Measurements from ENCODE around the gene VTI1A. TPM values are rescaled to one million over a fixed set of nuclear protein-coding genes. Genes with fewer than 3 reads are reported as not detected.

The VTI1A gene
- total and polyA plus RNA-seq, 7 donors, result 10.8 to 80.3 (median 36.8) TPM

GRCh38 chr10:112424651-112425050 lies 22.4 kb upstream of the VTI1A start:
- no peak for TF ChIP-seq POLR2A (IDR thresholded peaks at IDR 0.05)
- TF ChIP-seq CTCF (IDR thresholded peaks at IDR 0.05), result no peak
- no peak for TF ChIP-seq EP300 (IDR thresholded peaks at IDR 0.05)
- TF ChIP-seq POLR2AphosphoS5 (IDR thresholded peaks at IDR 0.05), result no peak
- no peaks in the 10 kb centered on the region for H3K9me3 ChIP-seq
- no peaks in the 10 kb centered on the region for H3K4me1 ChIP-seq
- H3K4me3 ChIP-seq, result no peak overlapping the region
- H3K36me3 ChIP-seq, result peaks cover 0 to 29% (median 0%) of the 10 kb centered on the region in 4 donors
- intact Hi-C loops (cut with DNase I), result no loop called here
- H3K27ac ChIP-seq, result no peak overlapping the region
- no peak for DNase-seq
- 71 to 82% methylated on average over 2 of the region's 2 CpGs for WGBS, 2 donors
- no peaks in the 10 kb centered on the region for H3K27me3 ChIP-seq

GRCh38 chr10:112426111-112426510 lies 20.9 kb upstream of the VTI1A start:
- peaks cover 2 to 43% (median 7%) of the 10 kb centered on the region in 4 donors for H3K36me3 ChIP-seq
- WGBS, 2 donors, result 56 to 71% methylated on average over 2 of the region's 2 CpGs

GRCh38 chr10:112429147-112429546 lies 17.9 kb upstream of the VTI1A start:
- intact Hi-C loops (cut with DNase I), result no loop called here
- no peak for DNase-seq
- Histone ChIP-seq H3K36me3 (peaks cover 9 to 73% (median 17%) of the 10 kb centered on the region in 4 donors), H3K27me3 (no peaks in the 10 kb centered on the region), H3K4me1 (no peaks in the 10 kb centered on the region), H3K27ac (no peak overlapping the region), H3K9me3 (no peaks in the 10 kb centered on the region), H3K4me3 (no peak overlapping the region)
- TF ChIP-seq POLR2A (IDR thresholded peaks at IDR 0.05) (no peak), POLR2AphosphoS5 (IDR thresholded peaks at IDR 0.05) (no peak)
- 57 to 61% methylated on average over 3 of the region's 3 CpGs for WGBS, 2 donors

More at GRCh38 chr10:112426111-112426510, 20.9 kb upstream of the VTI1A start:
- Histone ChIP-seq H3K4me3 (no peak overlapping the region), H3K9me3 (no peaks in the 10 kb centered on the region), H3K27ac (no peak overlapping the region), H3K27me3 (no peaks in the 10 kb centered on the region), H3K4me1 (no peaks in the 10 kb centered on the region)
- intact Hi-C loops (cut with DNase I), result no loop called here
- DNase-seq, result no peak
- TF ChIP-seq POLR2A (IDR thresholded peaks at IDR 0.05) (no peak), EP300 (IDR thresholded peaks at IDR 0.05) (no peak), POLR2AphosphoS5 (IDR thresholded peaks at IDR 0.05) (no peak), CTCF (IDR thresholded peaks at IDR 0.05) (no peak)

GRCh38 chr10:112429654-112430230 lies 17.3 kb upstream of the VTI1A start:
- intact Hi-C loops (cut with DNase I), result no loop called here

GRCh38 chr10:112433136-112433535 lies 13.9 kb upstream of the VTI1A start:
- TF ChIP-seq POLR2AphosphoS5 (IDR thresholded peaks at IDR 0.05) (no peak), CTCF (IDR thresholded peaks at IDR 0.05) (no peak), EP300 (IDR thresholded peaks at IDR 0.05) (no peak), POLR2A (IDR thresholded peaks at IDR 0.05) (no peak)
- DNase-seq, result no peak
- Histone ChIP-seq H3K27me3 (no peaks in the 10 kb centered on the region), H3K4me3 (no peak overlapping the region), H3K4me1 (no peaks in the 10 kb centered on the region), H3K27ac (no peak overlapping the region), H3K9me3 (no peaks in the 10 kb centered on the region), H3K36me3 (peaks cover 9 to 89% (median 37%) of the 10 kb centered on the region in 4 donors)
- WGBS, 2 donors, result 94 to 96% methylated on average over 2 of the region's 2 CpGs
- intact Hi-C loops (cut with DNase I), result no loop called here

More at GRCh38 chr10:112429654-112430230, 17.3 kb upstream of the VTI1A start:
- Histone ChIP-seq H3K27me3 (no peaks in the 10 kb centered on the region), H3K36me3 (peaks cover 9 to 77% (median 20%) of the 10 kb centered on the region in 4 donors), H3K4me1 (no peaks in the 10 kb centered on the region), H3K9me3 (no peaks in the 10 kb centered on the region), H3K4me3 (no peak overlapping the region), H3K27ac (no peak overlapping the region)
- TF ChIP-seq POLR2AphosphoS5 (IDR thresholded peaks at IDR 0.05), result no peak
- TF ChIP-seq CTCF (IDR thresholded peaks at IDR 0.05), result no peak
- TF ChIP-seq POLR2A (IDR thresholded peaks at IDR 0.05), result no peak
- TF ChIP-seq EP300 (IDR thresholded peaks at IDR 0.05), result no peak
- DNase-seq, result no peak
- 44 to 74% methylated on average over 15 of the region's 15 CpGs for WGBS, 2 donors

Measured in sigmoid colon (tissue), 7 donors.